ENCODE results near the gene ELF2.

- TF ChIP-seq CTCF (tag by site-specific recombination; IDR thresholded peaks at IDR 0.05) = no peak
- TF ChIP-seq OVOL3 (tag by site-specific recombination; IDR thresholded peaks at IDR 0.05) = no peak
- no peak; the same call in 1 of the 2 replicates for TF ChIP-seq ZNF24 (tag by site-specific recombination; IDR thresholded peaks at IDR 0.05)
- no peak for TF ChIP-seq MZF1 (tag by site-specific recombination; IDR thresholded peaks at IDR 0.05; ENCODE audit: borderline replicate concordance)
- no peak for TF ChIP-seq HOXA7 (CRISPR knock-in tag; IDR thresholded peaks at IDR 0.05; ENCODE audit: borderline replicate concordance)
- TF ChIP-seq ZNF324 (tag by site-specific recombination; IDR thresholded peaks at IDR 0.05) = no peak
- TF ChIP-seq ATF2 (tag by site-specific recombination; IDR thresholded peaks at IDR 0.05; ENCODE audit: low read depth) = no peak
- no peak for TF ChIP-seq ZNF610 (tag by site-specific recombination; IDR thresholded peaks at IDR 0.05; ENCODE audit: borderline replicate concordance)
- no peak for TF ChIP-seq MEIS1 (CRISPR knock-in tag; IDR thresholded peaks at IDR 0.05; ENCODE audit: borderline replicate concordance)
- TF ChIP-seq ZNF157 (tag by site-specific recombination; IDR thresholded peaks at IDR 0.05) = no peak
- TF ChIP-seq ZNF768 (tag by site-specific recombination; IDR thresholded peaks at IDR 0.05) = no peak
- no peak for TF ChIP-seq ZNF169 (tag by site-specific recombination; IDR thresholded peaks at IDR 0.05)
These were observed 37.1 kb upstream of the ELF2 start for GRCh38 chr4:139214039-139214534.
